Prostate gland (tissue), 2 donors: ENCODE measurements around the gene PHKB. TPM values are rescaled to one million over a fixed set of nuclear protein-coding genes. Genes with fewer than 3 reads are reported as not detected.

Experiments used
- DNase-seq: peaks from one replicate; pipeline ENCODE4 v3.0.0-alpha.2; 2019; ENCODE audit warnings: low spot score
- H3K27ac ChIP-seq, 2 donors: fragments of 200-600 bp; sonication (generic); 2 replicates each; pipeline ENCODE4 v1.5.1; 2017 to 2019
- H3K27me3 ChIP-seq: fragments of 200-600 bp; sonication (generic); replicated peaks from 2 replicates; pipeline ENCODE4 v1.5.1; 2019; ENCODE audit not compliant: insufficient read depth
- H3K36me3 ChIP-seq, 2 donors: fragments of 200-600 bp; sonication (generic); 1 replicate in 1 of 2; 2 replicates in 1 of 2; pipeline versions ENCODE4 v1.5.1 to v1.8.1; 2017 to 2019
- H3K4me1 ChIP-seq: fragments of 200-600 bp; sonication (generic); replicated peaks from 2 replicates; pipeline ENCODE4 v1.5.1; 2019
- H3K4me3 ChIP-seq, 2 donors: fragments of 200-600 bp; sonication (generic); 2 replicates each; pipeline ENCODE4 v1.5.1; 2017 to 2019
- H3K9me3 ChIP-seq: fragments of 200-600 bp; sonication (generic); 2 replicates; pipeline ENCODE4 v1.5.1; 2017
- CTCF ChIP-seq, 4 experiments: fragments of 200-600 bp in 2 of 4; fragments of 450-650 bp in 2 of 4; sonication (generic) in 2 of 4; IDR thresholded peaks; 1 replicate in 3 of 4; 2 replicates in 1 of 4; pipeline ENCODE4 v1.5.1; 2016 to 2019; ENCODE audit warnings: antibody characterized with exemption in 4 of 4, mild to moderate bottlenecking in 2 of 4, moderate library complexity in 2 of 4
- POLR2A ChIP-seq: fragments of 450-650 bp; IDR thresholded peaks from one replicate; pipeline ENCODE4 v1.6.1; 2016; ENCODE audit warnings: antibody characterized with exemption, mild to moderate bottlenecking
- POLR2AphosphoS5 ChIP-seq: sonication (generic); formaldehyde crosslinking; IDR thresholded peaks from one replicate; pipeline ENCODE4 v1.6.1; 2017; ENCODE audit warnings: antibody characterized with exemption
- WGBS: methylation state at CpG from one replicate; pipeline ENCODE4 v1.1.5; 2018; 5-methylcytosine and 5-hydroxymethylcytosine counted together
- intact Hi-C: fragments of 100-400 bp; cut with DNase I; formaldehyde crosslinking; loops from one replicate; pipeline ENCODE4 v1.14.2; 2022
- total RNA-seq, 2 donors: library from RNA; depleted of rRNA; stranded (reverse); fragments of >200 nt; gene quantifications; one replicate each; pipeline ENCODE4 v1.1.0, GENCODE V29; 2016

Gene PHKB
- total RNA-seq, 2 donors from 2014 or later: 70.1 to 93.7 TPM

GRCh38 chr16:47726031-47726675, 265.0 kb downstream of the PHKB start:
- no peaks in the 10 kb centered on the region for H3K27me3 ChIP-seq
- no peaks in the 10 kb centered on the region for H3K36me3 ChIP-seq
- H3K9me3 ChIP-seq: no peaks in the 10 kb centered on the region
- intact Hi-C loops: no loop called here
- TF ChIP-seq CTCF (IDR thresholded peaks at IDR 0.05) (no peak), POLR2AphosphoS5 (no peak)
- no peaks in the 10 kb centered on the region for H3K4me1 ChIP-seq
- H3K27ac ChIP-seq: no peak overlapping the region
- WGBS: 45% methylated on average over 8 of the region's 8 CpGs
- H3K4me3 ChIP-seq: no peak overlapping the region
- DNase-seq: no peak

GRCh38 chr16:47727131-47727530, 266.0 kb downstream of the PHKB start:
- Histone ChIP-seq H3K4me3 (no peak overlapping the region), H3K4me1 (no peaks in the 10 kb centered on the region), H3K9me3 (no peaks in the 10 kb centered on the region), H3K36me3 (no peaks in the 10 kb centered on the region), H3K27ac (no peak overlapping the region), H3K27me3 (no peaks in the 10 kb centered on the region)
- WGBS: 95% methylated on average over 6 of the region's 6 CpGs
- DNase-seq: no peak
- intact Hi-C loops: no loop called here
- TF ChIP-seq POLR2AphosphoS5: no peak
- TF ChIP-seq CTCF (IDR thresholded peaks at IDR 0.05): no peak
- TF ChIP-seq POLR2A: no peak

- DNase-seq: no peak
- no peak overlapping the region for H3K4me3 ChIP-seq
- no peaks in the 10 kb centered on the region for H3K9me3 ChIP-seq
- H3K27me3 ChIP-seq: no peaks in the 10 kb centered on the region
- H3K4me1 ChIP-seq: no peaks in the 10 kb centered on the region
- TF ChIP-seq CTCF (IDR thresholded peaks at IDR 0.05) (no peak), POLR2AphosphoS5 (no peak), POLR2A (no peak)
- no peaks in the 10 kb centered on the region for H3K36me3 ChIP-seq
- intact Hi-C loops: no loop called here
- no peak overlapping the region for H3K27ac ChIP-seq
- 49% methylated on average over 3 of the region's 3 CpGs for WGBS
Observed at GRCh38 chr16:47728205-47728604, 267.1 kb downstream of the PHKB start.

GRCh38 chr16:47729701-47730100, 268.6 kb downstream of the PHKB start:
- WGBS: 95% methylated on average over 12 of the region's 12 CpGs
- TF ChIP-seq POLR2AphosphoS5 (no peak), CTCF (IDR thresholded peaks at IDR 0.05) (no peak), POLR2A (no peak)
- Histone ChIP-seq H3K4me3 (no peak overlapping the region), H3K36me3 (no peaks in the 10 kb centered on the region), H3K27me3 (no peaks in the 10 kb centered on the region), H3K4me1 (no peaks in the 10 kb centered on the region), H3K9me3 (no peaks in the 10 kb centered on the region), H3K27ac (no peak overlapping the region)
- no peak for DNase-seq
- intact Hi-C loops: no loop called here

- 57% methylated on average over 2 of the region's 2 CpGs for WGBS
Observed at GRCh38 chr16:47731252-47731651, 270.1 kb downstream of the PHKB start.

More at GRCh38 chr16:47731252-47731651, 270.1 kb downstream of the PHKB start:
- no peaks in the 10 kb centered on the region for H3K27me3 ChIP-seq
- no peak for TF ChIP-seq POLR2AphosphoS5
- TF ChIP-seq POLR2A: no peak
- no peak for TF ChIP-seq CTCF (IDR thresholded peaks at IDR 0.05)
- no peak overlapping the region for H3K27ac ChIP-seq
- intact Hi-C loops: no loop called here
- H3K4me3 ChIP-seq: no peak overlapping the region
- no peaks in the 10 kb centered on the region for H3K36me3 ChIP-seq
- H3K4me1 ChIP-seq: no peaks in the 10 kb centered on the region
- DNase-seq: no peak
- H3K9me3 ChIP-seq: no peaks in the 10 kb centered on the region
